Loucy (cell line): Measurements from ENCODE around the gene HSF2BP.
"Not testable (repeated sequence)": the region's sequence is repeated elsewhere in the genome, so short reads cannot be mapped to it uniquely, and the experiment has no call there.

Experiments used
- EZH2phosphoT487 ChIP-seq: fragments of 200-600 bp; IDR thresholded peaks from 2 replicates; pipeline ENCODE4 v1.6.1; 2018; ENCODE audit warnings: antibody characterized with exemption, mild to moderate bottlenecking, moderate library complexity, borderline replicate concordance
- TF ChIP-seq, protein P1 (sequence below): fragments of 200-600 bp; sonication (generic); conservative IDR thresholded peaks from 2 replicates; pipeline ENCODE4 v1.5.1; 2014; ENCODE audit warnings: mild to moderate bottlenecking, antibody characterized with exemption, low read length

DNA sequence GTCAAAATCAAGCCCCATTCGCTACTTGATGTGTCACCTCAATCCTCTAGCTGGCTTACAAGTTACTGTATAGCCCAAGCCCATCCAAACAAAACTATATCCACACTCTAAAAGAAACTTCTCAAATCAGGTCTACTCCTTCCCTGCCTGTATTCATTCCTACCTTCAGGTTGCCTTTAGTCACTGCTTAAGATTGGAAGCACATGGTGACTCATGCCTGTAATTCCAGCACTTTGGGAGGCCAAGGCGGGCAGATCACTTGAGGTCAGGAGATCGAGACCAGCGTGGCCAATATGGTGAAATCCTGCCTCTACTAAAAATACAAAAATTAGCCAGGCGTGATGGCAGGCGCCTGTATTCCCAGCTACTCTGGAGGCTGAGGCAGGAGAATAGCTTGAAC is 7.4 kb downstream of the HSF2BP start:
- TF ChIP-seq, protein P1, sequence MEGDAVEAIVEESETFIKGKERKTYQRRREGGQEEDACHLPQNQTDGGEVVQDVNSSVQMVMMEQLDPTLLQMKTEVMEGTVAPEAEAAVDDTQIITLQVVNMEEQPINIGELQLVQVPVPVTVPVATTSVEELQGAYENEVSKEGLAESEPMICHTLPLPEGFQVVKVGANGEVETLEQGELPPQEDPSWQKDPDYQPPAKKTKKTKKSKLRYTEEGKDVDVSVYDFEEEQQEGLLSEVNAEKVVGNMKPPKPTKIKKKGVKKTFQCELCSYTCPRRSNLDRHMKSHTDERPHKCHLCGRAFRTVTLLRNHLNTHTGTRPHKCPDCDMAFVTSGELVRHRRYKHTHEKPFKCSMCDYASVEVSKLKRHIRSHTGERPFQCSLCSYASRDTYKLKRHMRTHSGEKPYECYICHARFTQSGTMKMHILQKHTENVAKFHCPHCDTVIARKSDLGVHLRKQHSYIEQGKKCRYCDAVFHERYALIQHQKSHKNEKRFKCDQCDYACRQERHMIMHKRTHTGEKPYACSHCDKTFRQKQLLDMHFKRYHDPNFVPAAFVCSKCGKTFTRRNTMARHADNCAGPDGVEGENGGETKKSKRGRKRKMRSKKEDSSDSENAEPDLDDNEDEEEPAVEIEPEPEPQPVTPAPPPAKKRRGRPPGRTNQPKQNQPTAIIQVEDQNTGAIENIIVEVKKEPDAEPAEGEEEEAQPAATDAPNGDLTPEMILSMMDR = not testable (repeated sequence)
- not testable (repeated sequence) for TF ChIP-seq EZH2phosphoT487
